ENCODE results near the gene PITRM1. TPM values are rescaled to one million over a fixed set of nuclear protein-coding genes. Genes with fewer than 3 reads are reported as not detected.
"Not testable (repeated sequence)": the region's sequence is repeated elsewhere in the genome, so short reads cannot be mapped to it uniquely, and the experiment has no call there.

PITRM1 gene
- 34.6 and 44.3 TPM in 2 replicates for total RNA-seq (2014; rRNA removed; shearing (Covaris generic))
- 37.1 and 40.3 TPM in 2 replicates for total RNA-seq (2022)
- percentile 64 among the genes with signal in this experiment for Bru-seq, nascent RNA
- BruChase-seq, experiment 1, labeled RNA remaining after a 6-hour chase = percentile 67 among the genes with signal in this experiment
- percentile 63 among the genes with signal in this experiment for BruChase-seq, experiment 2, labeled RNA remaining after a 2-hour chase
- long read RNA-seq, transcript PITRM1-201 (27 exons, 3,450 nt) = major isoform, 53 of 83 reads
- long read RNA-seq, partial matches to known transcripts = 10 of 83 reads
- long read RNA-seq, other reads (novel, unspliced or antisense) = 17 of 83 reads

GRCh38 chr10:3172446-3173170 is at the start of gene PITRM1:
PITRM1 (minus strand) TSS chr10:3172782; CDS start chr10:3172772, 10 bp downstream.
- H3K27ac ChIP-seq (ENCODE audit: low read depth, low read length, poor library complexity, severe bottlenecking) = peak within 1 kb of the TSS; percentile 27
- POLR2A ChIA-PET = interaction anchor here (0.6 to 1.5 kb wide), 11 partner anchors 10 to 859 kb away, joined by 3 to 5 read pairs (median 4); no protein-coding TSS in a partner anchor

GRCh38 chr10:3222068-3222467 is 49.5 kb upstream of the PITRM1 start:
- H3K9me2 ChIP-seq (ENCODE audit: insufficient read depth, low read length) = no peaks in the 10 kb centered on the region
- H3K36me3 ChIP-seq (ENCODE audit: insufficient read depth, low read length) = no peaks in the 10 kb centered on the region
- intact Hi-C loops (cut with micrococcal nuclease; ENCODE audit: unreplicated experiment) = no loop called here
- H3K27ac ChIP-seq (ENCODE audit: low read depth, low read length, poor library complexity, severe bottlenecking) = no peak overlapping the region
- ChIA-PET CTCF (ENCODE audit: unreplicated experiment) (no interaction called here), POLR2A (no interaction called here)
- H3K79me2 ChIP-seq (ENCODE audit: insufficient read depth, low read depth, low read length) = no peaks in the 10 kb centered on the region
- no peak overlapping the region for H3K4me2 ChIP-seq (ENCODE audit: low read length)
- H3K4me1 ChIP-seq (ENCODE audit: insufficient read depth, low read length, poor library complexity, severe bottlenecking) = no peaks in the 10 kb centered on the region
- no peaks in the 10 kb centered on the region for H3K9me3 ChIP-seq (ENCODE audit: low read length)
- BruUV-seq (replicated peaks) = no TSS peak
- no peak overlapping the region for H3K4me3 ChIP-seq (ENCODE audit: low read depth, low read length, poor library complexity, severe bottlenecking)
- no peaks in the 10 kb centered on the region for H4K20me1 ChIP-seq (ENCODE audit: insufficient read depth, low read length)
- DNase-seq (ENCODE audit: low spot score) = no peak
- TF ChIP-seq EZH2phosphoT487 (IDR thresholded peaks at IDR 0.05; ENCODE audit: borderline replicate concordance, low read depth, low read length) (no peak), CTCF (conservative IDR thresholded peaks at IDR 0.05; ENCODE audit: low read length) (peak; percentile 40)
- no peak overlapping the region for H2AFZ ChIP-seq (ENCODE audit: low read length)

More at GRCh38 chr10:3172446-3173170, at the start of gene PITRM1:
- no peaks in the 10 kb centered on the region for H3K9me3 ChIP-seq (ENCODE audit: low read length)
- peaks cover 21% of the 10 kb centered on the region for H3K36me3 ChIP-seq (ENCODE audit: insufficient read depth, low read length)
- H3K4me2 ChIP-seq (ENCODE audit: low read length) = peak within 1 kb of the TSS; percentile 80
- BruUV-seq (replicated peaks) = no TSS peak
- H3K4me1 ChIP-seq (ENCODE audit: insufficient read depth, low read length, poor library complexity, severe bottlenecking) = peaks cover 7% of the 10 kb centered on the region
- DNase-seq (ENCODE audit: low spot score) = peak; percentile 98
- H3K4me3 ChIP-seq (ENCODE audit: low read depth, low read length, poor library complexity, severe bottlenecking) = peak within 1 kb of the TSS; percentile 81
- no peaks in the 10 kb centered on the region for H3K9me2 ChIP-seq (ENCODE audit: insufficient read depth, low read length)
- no peaks in the 10 kb centered on the region for H4K20me1 ChIP-seq (ENCODE audit: insufficient read depth, low read length)
- H2AFZ ChIP-seq (ENCODE audit: low read length) = peak within 1 kb of the TSS; percentile 81
- intact Hi-C loops (cut with micrococcal nuclease; ENCODE audit: unreplicated experiment) = loop anchor here (2.0 kb wide), 1 partner anchor 104 kb away; no protein-coding TSS in a partner anchor
- TF ChIP-seq CTCF (conservative IDR thresholded peaks at IDR 0.05; ENCODE audit: low read length) = no peak
- TF ChIP-seq EZH2phosphoT487 (IDR thresholded peaks at IDR 0.05; ENCODE audit: borderline replicate concordance, low read depth, low read length) = no peak
- CTCF ChIA-PET (ENCODE audit: unreplicated experiment) = interaction anchor here (0.6 to 0.7 kb wide), 4 partner anchors 8 to 1893 kb away, joined by 3 to 8 read pairs (median 5); no protein-coding TSS in a partner anchor
- peaks cover 6% of the 10 kb centered on the region; the same call in 1 of the 2 replicates for H3K79me2 ChIP-seq (ENCODE audit: insufficient read depth, low read depth, low read length)

- H2AFZ ChIP-seq (ENCODE audit: low read length); CTCF ChIA-PET (ENCODE audit: unreplicated experiment); H3K27ac ChIP-seq (ENCODE audit: low read depth, low read length, poor library complexity, severe bottlenecking): not testable (repeated sequence)
These were observed 49.0 kb upstream of the PITRM1 start for GRCh38 chr10:3221601-3222000.

More at GRCh38 chr10:3221601-3222000, 49.0 kb upstream of the PITRM1 start:
- H3K4me1 ChIP-seq (ENCODE audit: insufficient read depth, low read length, poor library complexity, severe bottlenecking); H3K9me3 ChIP-seq (ENCODE audit: low read length); BruUV-seq (replicated peaks); DNase-seq (ENCODE audit: low spot score); H4K20me1 ChIP-seq (ENCODE audit: insufficient read depth, low read length); H3K9me2 ChIP-seq (ENCODE audit: insufficient read depth, low read length); H3K4me2 ChIP-seq (ENCODE audit: low read length); H3K4me3 ChIP-seq (ENCODE audit: low read depth, low read length, poor library complexity, severe bottlenecking); H3K79me2 ChIP-seq (ENCODE audit: insufficient read depth, low read depth, low read length); H3K36me3 ChIP-seq (ENCODE audit: insufficient read depth, low read length); POLR2A ChIA-PET; intact Hi-C loops (cut with micrococcal nuclease; ENCODE audit: unreplicated experiment): not testable (repeated sequence)
